B cell (primary cell): ENCODE measurements around the gene GLRX2. TPM values are rescaled to one million over a fixed set of nuclear protein-coding genes. Genes with fewer than 3 reads are reported as not detected.

Experiments
- ATAC-seq: fragments of 200-7000 bp; cut with Tn5 transposase; one replicate; pipeline ENCODE4 v1.10.0; 2021; ENCODE audit warnings: low read depth, mild to moderate bottlenecking, moderate number of reproducible peaks, moderate library complexity
- CTCF ChIA-PET: fragments of 350-600 bp; sonication (Branson Sonifier 250); formaldehyde crosslinking; loops from one replicate; lab custom pipeline; 2021; ENCODE audit warnings: antibody characterized with exemption, inconsistent platforms; lab: Charles Lee
- POLR2A ChIA-PET: fragments of 350-600 bp; sonication (Branson Sonifier 250); formaldehyde crosslinking; loops from one replicate; lab custom pipeline; 2021; ENCODE audit warnings: antibody characterized with exemption; lab: Charles Lee
- DNase-seq: peaks from one replicate; pipeline ENCODE4 v3.0.0; 2013
- H2AFZ ChIP-seq: 2 replicates; pipeline ENCODE4 v1.6.1; 2012; ENCODE audit warnings: mild to moderate bottlenecking, low read depth, low read length; ENCODE audit not compliant: insufficient read depth, poor library complexity, severe bottlenecking
- H3K27ac ChIP-seq, 2 donors: 1 replicate in 1 of 2; 2 replicates in 1 of 2; pipeline ENCODE4 v1.5.1; 2012 to 2013; ENCODE audit warnings: low read length in 2 of 2, mild to moderate bottlenecking in 2 of 2, moderate library complexity in 1 of 2
- H3K27me3 ChIP-seq, 4 experiments: fragments of 200-600 bp in 1 of 4; sonication (generic) in 1 of 4; replicated peaks in 1 of 4; 1 replicate in 2 of 4; 2 replicates in 2 of 4; pipeline versions ENCODE4 v1.6.1 to v1.7.0; 2013 to 2016; ENCODE audit warnings: low read length in 3 of 4, mild to moderate bottlenecking in 2 of 4, mixed read lengths in 1 of 4, moderate library complexity in 1 of 4; ENCODE audit not compliant: insufficient read depth in 4 of 4, control insufficient read depth in 3 of 4; ENCODE audit errors: control extremely low read depth in 1 of 4
- H3K36me3 ChIP-seq, 2 experiments: replicated peaks in 1 of 2; 1 replicate in 1 of 2; 2 replicates in 1 of 2; pipeline versions ENCODE4 v1.6.1 to v1.7.1; 2013; ENCODE audit warnings: low read length in 1 of 2; ENCODE audit not compliant: insufficient read depth in 2 of 2, control insufficient read depth in 1 of 2; ENCODE audit errors: control extremely low read depth in 1 of 2, extremely low read depth in 1 of 2
- H3K4me1 ChIP-seq, 2 donors: fragments of 200-600 bp in 1 of 2; sonication (generic) in 1 of 2; 1 replicate in 1 of 2; 2 replicates in 1 of 2; pipeline versions ENCODE4 v1.5.1 to v1.6.1; 2013 to 2017; ENCODE audit warnings: low read length in 2 of 2; ENCODE audit not compliant: control insufficient read depth in 2 of 2, insufficient read depth in 2 of 2
- H3K4me2 ChIP-seq: replicated peaks from 2 replicates; pipeline ENCODE3; 2012; ENCODE audit warnings: mild to moderate bottlenecking, low read depth, low read length; ENCODE audit not compliant: poor library complexity, severe bottlenecking
- H3K4me3 ChIP-seq, 5 experiments: fragments of 200-600 bp in 1 of 5; sonication (generic) in 1 of 5; 1 replicate in 3 of 5; 2 replicates in 2 of 5; pipeline versions ENCODE4 v1.5.1 to v1.7.0; 2011 to 2016; ENCODE audit warnings: low read length in 4 of 5, mild to moderate bottlenecking in 4 of 5, low read depth in 2 of 5, control low read depth in 1 of 5, moderate library complexity in 1 of 5; ENCODE audit not compliant: insufficient read depth in 1 of 5; ENCODE audit errors: control extremely low read depth in 1 of 5, extremely low read depth in 1 of 5
- H3K79me2 ChIP-seq: fragments of 200-600 bp; sonication (generic); one replicate; pipeline ENCODE4 v1.6.0; 2016; ENCODE audit warnings: low read length; ENCODE audit not compliant: control insufficient read depth, insufficient read depth
- H3K9ac ChIP-seq: fragments of 200-600 bp; sonication (generic); 2 replicates; pipeline ENCODE4 v1.6.1; 2017; ENCODE audit warnings: mild to moderate bottlenecking, low read length, moderate library complexity
- H3K9me3 ChIP-seq, 3 donors: one replicate each; pipeline versions ENCODE4 v1.6.1 to v1.7.1; 2013; ENCODE audit warnings: low read length in 2 of 3; ENCODE audit not compliant: control insufficient read depth in 2 of 3, insufficient read depth in 1 of 3; ENCODE audit errors: control extremely low read depth in 1 of 3
- H4K20me1 ChIP-seq: 2 replicates; pipeline ENCODE4 v1.6.0; 2012; ENCODE audit warnings: mild to moderate bottlenecking, low read length; ENCODE audit not compliant: insufficient read depth, control insufficient read depth, poor library complexity, severe bottlenecking
- H3K27ac Mint-ChIP-seq: one replicate; pipeline ENCODE4 v1.8.0; 2021; ENCODE audit warnings: mixed read lengths
- H3K27me3 Mint-ChIP-seq: one replicate; pipeline ENCODE4 v1.8.0; 2021; ENCODE audit warnings: mixed read lengths
- H3K4me1 Mint-ChIP-seq: one replicate; pipeline ENCODE4 v1.8.0; 2021; ENCODE audit warnings: mixed read lengths
- H3K4me3 Mint-ChIP-seq: one replicate; pipeline ENCODE4 v1.8.0; 2021; ENCODE audit warnings: mixed read lengths
- H3K9me3 Mint-ChIP-seq: one replicate; pipeline ENCODE4 v1.8.0; 2022; ENCODE audit warnings: mixed read lengths; ENCODE audit not compliant: insufficient read depth
- EZH2 ChIP-seq: IDR thresholded peaks from 2 replicates; pipeline ENCODE4 v1.6.1; 2012; ENCODE audit warnings: borderline replicate concordance, low read depth, mild to moderate bottlenecking, moderate library complexity, low read length; ENCODE audit not compliant: insufficient read depth, poor library complexity, severe bottlenecking
- WGBS: methylation state at CpG from one replicate; pipeline ENCODE4 v1.1.5; 2013; ENCODE audit warnings: missing lambda C conversion rate; ENCODE audit not compliant: insufficient coverage; 5-methylcytosine and 5-hydroxymethylcytosine counted together
- intact Hi-C: fragments of 100-400 bp; cut with micrococcal nuclease; formaldehyde crosslinking; loops from one replicate; pipeline ENCODE4 v1.10.0; 2022
- polyA plus RNA-seq: library from polyadenylated mRNA; depleted of rRNA; stranded (reverse); fragments of >200 nt; gene quantifications from 2 replicates; pipeline ENCODE4 v1.2.3, GENCODE V29; 2012
- total RNA-seq, 2 donors: library from RNA; stranded (reverse); fragments of 120-200 nt in 1 of 2; gene quantifications; 1 replicate in 1 of 2; 2 replicates in 1 of 2; pipeline versions ENCODE4 v1.2.3 to v1.2.4, GENCODE V29; 2013 to 2022
- TF ChIP-seq, protein P1 (sequence below): fragments of 200-600 bp; IDR thresholded peaks from one replicate; pipeline ENCODE4 v1.8.0; 2022; ENCODE audit warnings: antibody characterized with exemption, mild to moderate bottlenecking

Gene GLRX2
- total and polyA plus RNA-seq, 2 donors (not counting 1 experiment from before 2014, with no cell fraction given): 2.7 to 12.9 TPM

- Histone ChIP-seq H3K9me3 (no peaks in the 10 kb centered on the region), H3K4me1 (no peaks in the 10 kb centered on the region), H3K27me3 (no peaks in the 10 kb centered on the region), H3K79me2 (peaks cover 7% of the 10 kb centered on the region), H3K27ac (no peak overlapping the region), H3K36me3 (peaks cover 2 to 49% of the 10 kb centered on the region in 2 experiments), H2AFZ (no peak overlapping the region), H3K9ac (no peak overlapping the region), H4K20me1 (peaks cover 8% of the 10 kb centered on the region), H3K4me3 (no peak overlapping the region), H3K4me2 (no peak overlapping the region)
- CTCF ChIA-PET: no interaction called here
- Mint-ChIP-seq H3K4me3 (no peak overlapping the region), H3K27ac (no peak overlapping the region), H3K4me1 (no peaks in the 10 kb centered on the region), H3K9me3 (no peaks in the 10 kb centered on the region), H3K27me3 (no peaks in the 10 kb centered on the region)
- DNase-seq (no peak), ATAC-seq (no peak)
- WGBS: no CpG with 5 or more reads among the region's 1 CpG
- intact Hi-C loops: no loop called here
- POLR2A ChIA-PET: no interaction called here
- TF ChIP-seq EZH2: no peak
- TF ChIP-seq, protein P1, sequence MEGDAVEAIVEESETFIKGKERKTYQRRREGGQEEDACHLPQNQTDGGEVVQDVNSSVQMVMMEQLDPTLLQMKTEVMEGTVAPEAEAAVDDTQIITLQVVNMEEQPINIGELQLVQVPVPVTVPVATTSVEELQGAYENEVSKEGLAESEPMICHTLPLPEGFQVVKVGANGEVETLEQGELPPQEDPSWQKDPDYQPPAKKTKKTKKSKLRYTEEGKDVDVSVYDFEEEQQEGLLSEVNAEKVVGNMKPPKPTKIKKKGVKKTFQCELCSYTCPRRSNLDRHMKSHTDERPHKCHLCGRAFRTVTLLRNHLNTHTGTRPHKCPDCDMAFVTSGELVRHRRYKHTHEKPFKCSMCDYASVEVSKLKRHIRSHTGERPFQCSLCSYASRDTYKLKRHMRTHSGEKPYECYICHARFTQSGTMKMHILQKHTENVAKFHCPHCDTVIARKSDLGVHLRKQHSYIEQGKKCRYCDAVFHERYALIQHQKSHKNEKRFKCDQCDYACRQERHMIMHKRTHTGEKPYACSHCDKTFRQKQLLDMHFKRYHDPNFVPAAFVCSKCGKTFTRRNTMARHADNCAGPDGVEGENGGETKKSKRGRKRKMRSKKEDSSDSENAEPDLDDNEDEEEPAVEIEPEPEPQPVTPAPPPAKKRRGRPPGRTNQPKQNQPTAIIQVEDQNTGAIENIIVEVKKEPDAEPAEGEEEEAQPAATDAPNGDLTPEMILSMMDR: no peak
Observed at GRCh38 chr1:193144999-193145398, 39.8 kb upstream of the GLRX2 start.

- H3K27me3 ChIP-seq: no peaks in the 10 kb centered on the region
- no peak overlapping the region for H3K4me3 ChIP-seq
- POLR2A ChIA-PET: no interaction called here
- H3K4me1 ChIP-seq: no peaks in the 10 kb centered on the region
- ATAC-seq (no peak), DNase-seq (no peak)
- CTCF ChIA-PET: no interaction called here
- peaks cover 2 to 50% of the 10 kb centered on the region in 2 experiments for H3K36me3 ChIP-seq
- Mint-ChIP-seq H3K4me1 (no peaks in the 10 kb centered on the region), H3K4me3 (no peak overlapping the region), H3K27ac (no peak overlapping the region), H3K27me3 (no peaks in the 10 kb centered on the region), H3K9me3 (no peaks in the 10 kb centered on the region)
- no peak overlapping the region for H3K27ac ChIP-seq
- H4K20me1 ChIP-seq: peaks cover 12% of the 10 kb centered on the region
- WGBS: 92% methylated on average over 2 of the region's 5 CpGs
- TF ChIP-seq, protein P1: no peak
- TF ChIP-seq EZH2: no peak
- no peak overlapping the region for H2AFZ ChIP-seq
- peaks cover 12% of the 10 kb centered on the region for H3K79me2 ChIP-seq
- intact Hi-C loops: no loop called here
- no peak overlapping the region for H3K4me2 ChIP-seq
- H3K9me3 ChIP-seq: no peaks in the 10 kb centered on the region
- no peak overlapping the region for H3K9ac ChIP-seq
Observed at GRCh38 chr1:193144361-193144938, 39.2 kb upstream of the GLRX2 start.
